ENCODE measurements around the gene ARVCF. TPM values are rescaled to one million over a fixed set of nuclear protein-coding genes. Genes with fewer than 3 reads are reported as not detected.

Gene ARVCF
- total and polyA plus RNA-seq, 2 donors (not counting 3 experiments of a cell fraction or from before 2014, with no cell fraction given): 81.3 to 105 TPM

GRCh38 chr22:20026204-20026908 lies 9.7 kb upstream of the ARVCF start:
- H3K79me2 ChIP-seq (ENCODE audit: control insufficient read depth, insufficient read depth, low read length): peaks cover 19% of the 10 kb centered on the region

More at GRCh38 chr22:20026204-20026908, 9.7 kb upstream of the ARVCF start:
- no peak overlapping the region for H3K27ac ChIP-seq (ENCODE audit: insufficient read depth, low read depth, low read length)
- no peak overlapping the region for H3K4me2 ChIP-seq (ENCODE audit: insufficient read depth, low read length)
- H3K4me3 ChIP-seq (replicated peaks in 1 of 3; ENCODE audit: insufficient read depth in 1 of 3, low read depth in 1 of 3, low read length in 3 of 3): no peak overlapping the region
- no TSS peak for BruUV-seq (replicated peaks)
- no peaks in the 10 kb centered on the region for H3K36me3 ChIP-seq (ENCODE audit: control insufficient read depth in 2 of 2, extremely low read depth in 1 of 2, insufficient read depth in 2 of 2, low read length in 2 of 2)
- H3K9ac ChIP-seq (replicated peaks; ENCODE audit: extremely low read depth, insufficient read depth, low read length): no peak overlapping the region
- dilution Hi-C loops (cut with MboI; ENCODE audit: extremely low pct_ligation_motif_present, low sequenced_read_pairs): no loop called here
- peaks cover 7% of the 10 kb centered on the region for H3K4me1 ChIP-seq (ENCODE audit: control insufficient read depth, extremely low read depth, insufficient read depth, low read length)
- no peaks in the 10 kb centered on the region for H3K9me1 ChIP-seq (replicated peaks; ENCODE audit: control insufficient read depth, extremely low read depth, insufficient read depth, low read length)
- H3K9me3 ChIP-seq (replicated peaks; ENCODE audit: control insufficient read depth, insufficient read depth, low read length): no peaks in the 10 kb centered on the region
- POLR2A ChIA-PET: no interaction called here
- no peaks in the 10 kb centered on the region for H4K20me1 ChIP-seq (replicated peaks; ENCODE audit: control insufficient read depth, extremely low read depth, insufficient read depth, low read length)
- no peaks in the 10 kb centered on the region for H3K27me3 ChIP-seq (ENCODE audit: control insufficient read depth in 2 of 2, insufficient read depth in 2 of 2, low read length in 2 of 2)
- FAIRE-seq (no peak), DNase-seq (ENCODE audit: low read depth, low spot score) (no peak)
- no peak overlapping the region for H2AFZ ChIP-seq (ENCODE audit: low read depth, low read length)
- no peak for TF ChIP-seq MYC (IDR thresholded peaks at IDR 0.05; ENCODE audit: low read depth, low read length)
- TF ChIP-seq JUN (IDR thresholded peaks at IDR 0.05; ENCODE audit: borderline replicate concordance, insufficient read depth, insufficient read length, low read depth): no peak
- TF ChIP-seq, protein P1, sequence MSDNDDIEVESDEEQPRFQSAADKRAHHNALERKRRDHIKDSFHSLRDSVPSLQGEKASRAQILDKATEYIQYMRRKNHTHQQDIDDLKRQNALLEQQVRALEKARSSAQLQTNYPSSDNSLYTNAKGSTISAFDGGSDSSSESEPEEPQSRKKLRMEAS (IDR thresholded peaks at IDR 0.05; ENCODE audit: insufficient read depth, insufficient read length): no peak
- no peak for TF ChIP-seq EZH2 (IDR thresholded peaks at IDR 0.05; ENCODE audit: borderline replicate concordance, low read depth, low read length, severe bottlenecking)
- TF ChIP-seq FOS (IDR thresholded peaks at IDR 0.05; ENCODE audit: borderline replicate concordance, insufficient read depth, low read length): no peak
- no peak for TF ChIP-seq POLR2A (IDR thresholded peaks at IDR 0.05; ENCODE audit: low read depth, low read length)
- TF ChIP-seq POLR2AphosphoS5 (IDR thresholded peaks at IDR 0.05; ENCODE audit: insufficient read depth, low read depth, low read length): no peak
- TF ChIP-seq GATA2 (IDR thresholded peaks at IDR 0.05; ENCODE audit: insufficient read depth, insufficient read length, low read depth, low read length): no peak
- TF ChIP-seq CTCF (IDR thresholded peaks at IDR 0.05; ENCODE audit: extremely low read depth in 1 of 2, insufficient read depth in 1 of 2, low read depth in 1 of 2, low read length in 2 of 2): no peak
- intact Hi-C loops (cut with micrococcal nuclease): no loop called here
- CTCF ChIA-PET: interaction anchor here (0.6 kb wide), 1 partner anchor 70 kb away, joined by 3 read pairs; no protein-coding TSS in a partner anchor

Measured in endothelial cell of umbilical vein (primary cell).